Measurements from ENCODE around the gene CERK.

The CERK gene

GRCh38 chr22:46731246-46732040, 6.6 kb downstream of the CERK start:
- no peak for DNase-seq

GRCh38 chr22:46730568-46731245, 7.3 kb downstream of the CERK start:
- no peak for DNase-seq

- DNase-seq, result no peak
These were observed 9.6 kb downstream of the CERK start for GRCh38 chr22:46728470-46728869.

GRCh38 chr22:46727813-46728364, 10.2 kb downstream of the CERK start:
- no peak for DNase-seq

- DNase-seq, result no peak
These were observed 11.1 kb downstream of the CERK start for GRCh38 chr22:46726986-46727317.

GRCh38 chr22:46726066-46726985, 11.7 kb downstream of the CERK start:
- DNase-seq, result no peak

- DNase-seq, result no peak
These were observed 13.0 kb downstream of the CERK start for GRCh38 chr22:46725096-46725495.

GRCh38 chr22:46723882-46724281, 14.2 kb downstream of the CERK start:
- DNase-seq, result no peak

- DNase-seq, result no peak
These were observed 16.5 kb downstream of the CERK start for GRCh38 chr22:46721501-46722085.

GRCh38 chr22:46719921-46720320, 18.1 kb downstream of the CERK start:
- no peak for DNase-seq

GRCh38 chr22:46714550-46714949, 23.5 kb downstream of the CERK start:
- no peak for DNase-seq

- DNase-seq, result no peak
These were observed 25.8 kb downstream of the CERK start for GRCh38 chr22:46712288-46712687.

GRCh38 chr22:46710806-46711205, 27.2 kb downstream of the CERK start:
- DNase-seq, result no peak

- DNase-seq, result no peak
These were observed 29.2 kb downstream of the CERK start for GRCh38 chr22:46708766-46709330.

GRCh38 chr22:46707827-46708570, 30.1 kb downstream of the CERK start:
- no peak for DNase-seq

- DNase-seq, result no peak
These were observed 30.7 kb downstream of the CERK start for GRCh38 chr22:46707305-46707704.

GRCh38 chr22:46706060-46706459, 32.0 kb downstream of the CERK start:
- DNase-seq, result no peak

GRCh38 chr22:46703996-46704370, 34.1 kb downstream of the CERK start:
- DNase-seq, result no peak

GRCh38 chr22:46703171-46703995, 34.7 kb downstream of the CERK start:
- DNase-seq, result no peak

GRCh38 chr22:46701262-46701661, 36.8 kb downstream of the CERK start:
- DNase-seq, result no peak

GRCh38 chr22:46699091-46699490, 39.0 kb downstream of the CERK start:
- DNase-seq, result no peak

All from activated gamma-delta T cell (primary cell).